Ishikawa (cell line): Measurements from ENCODE around the gene CIB2.

Experiments
- EGR1 ChIP-seq: IDR thresholded peaks from 2 replicates; pipeline ENCODE4 v1.6.1; 2012
- EP300 ChIP-seq: IDR thresholded peaks from 2 replicates; pipeline ENCODE4 v1.6.1; 2012; ENCODE audit warnings: borderline replicate concordance
- FOXM1 ChIP-seq: IDR thresholded peaks from 2 replicates; pipeline ENCODE4 v1.6.1; 2012; ENCODE audit warnings: low read depth, borderline replicate concordance
- TF ChIP-seq, protein P1 (sequence below): IDR thresholded peaks from 2 replicates; pipeline ENCODE4 v1.6.1; 2012; ENCODE audit warnings: low read depth, mild to moderate bottlenecking

DNA sequence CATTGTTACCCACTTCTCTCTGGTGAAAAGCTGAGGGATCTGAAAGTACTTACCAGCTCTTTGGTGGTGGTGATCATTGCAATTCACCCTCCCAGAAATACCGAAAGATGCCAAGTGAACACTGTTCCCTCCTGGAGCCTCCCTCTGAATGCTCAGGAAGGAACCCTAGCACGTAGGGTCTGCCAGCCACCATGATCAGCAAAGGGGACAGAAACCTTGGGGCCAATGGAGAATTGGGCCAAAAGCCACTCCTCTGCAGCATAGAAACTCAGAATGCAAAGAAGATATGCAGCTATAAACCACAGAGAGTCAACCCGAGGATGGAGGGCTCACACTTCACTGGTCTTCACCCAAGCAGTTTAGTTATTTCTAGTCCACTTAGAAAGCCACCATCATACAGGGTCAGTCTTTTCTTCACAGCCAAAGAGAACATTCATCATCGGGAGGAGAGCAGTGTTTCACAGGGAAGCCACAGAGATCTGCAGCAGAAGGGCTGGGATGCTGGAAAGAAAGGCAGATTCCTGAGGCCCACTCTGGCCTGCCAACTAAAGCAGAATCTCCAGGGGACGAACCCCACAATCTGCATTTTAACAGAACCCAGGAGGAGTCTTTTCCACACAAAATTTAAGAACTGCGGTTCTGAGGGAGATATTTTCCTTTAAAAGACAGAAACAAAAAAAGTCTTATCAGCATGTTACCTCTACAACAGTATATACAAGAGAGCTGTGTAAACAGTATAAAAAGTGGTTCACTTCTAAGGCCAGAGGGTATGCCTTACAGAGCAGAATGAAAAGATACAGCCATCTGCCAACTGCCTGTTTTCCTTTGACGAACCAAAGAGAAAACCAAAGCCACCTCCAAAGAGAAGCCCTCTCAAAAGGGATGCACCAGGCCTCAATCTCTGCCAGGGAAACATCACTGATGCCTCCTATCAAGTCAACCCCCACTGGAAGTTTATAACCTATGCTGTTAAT is 65.0 kb downstream of the CIB2 start:
- TF ChIP-seq, protein P1, sequence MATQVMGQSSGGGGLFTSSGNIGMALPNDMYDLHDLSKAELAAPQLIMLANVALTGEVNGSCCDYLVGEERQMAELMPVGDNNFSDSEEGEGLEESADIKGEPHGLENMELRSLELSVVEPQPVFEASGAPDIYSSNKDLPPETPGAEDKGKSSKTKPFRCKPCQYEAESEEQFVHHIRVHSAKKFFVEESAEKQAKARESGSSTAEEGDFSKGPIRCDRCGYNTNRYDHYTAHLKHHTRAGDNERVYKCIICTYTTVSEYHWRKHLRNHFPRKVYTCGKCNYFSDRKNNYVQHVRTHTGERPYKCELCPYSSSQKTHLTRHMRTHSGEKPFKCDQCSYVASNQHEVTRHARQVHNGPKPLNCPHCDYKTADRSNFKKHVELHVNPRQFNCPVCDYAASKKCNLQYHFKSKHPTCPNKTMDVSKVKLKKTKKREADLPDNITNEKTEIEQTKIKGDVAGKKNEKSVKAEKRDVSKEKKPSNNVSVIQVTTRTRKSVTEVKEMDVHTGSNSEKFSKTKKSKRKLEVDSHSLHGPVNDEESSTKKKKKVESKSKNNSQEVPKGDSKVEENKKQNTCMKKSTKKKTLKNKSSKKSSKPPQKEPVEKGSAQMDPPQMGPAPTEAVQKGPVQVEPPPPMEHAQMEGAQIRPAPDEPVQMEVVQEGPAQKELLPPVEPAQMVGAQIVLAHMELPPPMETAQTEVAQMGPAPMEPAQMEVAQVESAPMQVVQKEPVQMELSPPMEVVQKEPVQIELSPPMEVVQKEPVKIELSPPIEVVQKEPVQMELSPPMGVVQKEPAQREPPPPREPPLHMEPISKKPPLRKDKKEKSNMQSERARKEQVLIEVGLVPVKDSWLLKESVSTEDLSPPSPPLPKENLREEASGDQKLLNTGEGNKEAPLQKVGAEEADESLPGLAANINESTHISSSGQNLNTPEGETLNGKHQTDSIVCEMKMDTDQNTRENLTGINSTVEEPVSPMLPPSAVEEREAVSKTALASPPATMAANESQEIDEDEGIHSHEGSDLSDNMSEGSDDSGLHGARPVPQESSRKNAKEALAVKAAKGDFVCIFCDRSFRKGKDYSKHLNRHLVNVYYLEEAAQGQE, result no peak
- TF ChIP-seq FOXM1 (no peak), EGR1 (no peak), EP300 (no peak)
